Stimulated activated CD8-positive, alpha-beta memory T cell treated with anti-CD3 and anti-CD28 coated beads, Interleukin-7, amount 100 ng/mL, for 4 hours (primary cell): ENCODE measurements around the gene COL5A3.

Source experiments
- DNase-seq, 2 donors: peaks; one replicate each; pipeline ENCODE4 v3.0.0-alpha.2; 2020; ENCODE audit warnings: low read depth in 2 of 2

The COL5A3 gene

GRCh38 chr19:10011974-10012373 lies 1.7 kb upstream of the COL5A3 start:
- no peak for DNase-seq

DNA sequence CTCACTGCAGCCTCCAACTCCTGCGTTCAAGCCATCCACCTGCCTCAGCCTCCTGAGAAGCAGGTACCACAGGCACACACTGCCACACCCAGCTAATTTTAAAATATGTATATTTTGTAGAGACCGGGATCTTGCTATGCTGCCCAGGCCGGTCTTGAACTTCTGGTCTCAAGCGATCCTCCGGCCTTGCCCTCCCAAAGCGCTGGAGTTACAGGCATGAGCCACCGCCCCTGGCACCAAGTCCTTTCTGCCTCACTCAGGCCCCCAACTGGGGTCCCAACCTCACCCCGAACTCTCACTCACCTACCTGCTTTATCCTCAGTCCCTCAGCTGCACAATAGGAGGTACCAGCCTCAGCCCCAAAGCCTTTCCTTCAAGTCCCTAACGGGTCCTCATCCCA lies 635 bp upstream of the COL5A3 start:
- DNase-seq = no peak

- peak in 1 of 2 donors; percentile 28 for DNase-seq
Measured at GRCh38 chr19:10009714-10010224, 535 bp downstream of the COL5A3 start.

GRCh38 chr19:10008184-10008765 lies 2.0 kb downstream of the COL5A3 start:
- no peak for DNase-seq

GRCh38 chr19:10007371-10008183 lies 2.7 kb downstream of the COL5A3 start:
- DNase-seq = no peak

DNA sequence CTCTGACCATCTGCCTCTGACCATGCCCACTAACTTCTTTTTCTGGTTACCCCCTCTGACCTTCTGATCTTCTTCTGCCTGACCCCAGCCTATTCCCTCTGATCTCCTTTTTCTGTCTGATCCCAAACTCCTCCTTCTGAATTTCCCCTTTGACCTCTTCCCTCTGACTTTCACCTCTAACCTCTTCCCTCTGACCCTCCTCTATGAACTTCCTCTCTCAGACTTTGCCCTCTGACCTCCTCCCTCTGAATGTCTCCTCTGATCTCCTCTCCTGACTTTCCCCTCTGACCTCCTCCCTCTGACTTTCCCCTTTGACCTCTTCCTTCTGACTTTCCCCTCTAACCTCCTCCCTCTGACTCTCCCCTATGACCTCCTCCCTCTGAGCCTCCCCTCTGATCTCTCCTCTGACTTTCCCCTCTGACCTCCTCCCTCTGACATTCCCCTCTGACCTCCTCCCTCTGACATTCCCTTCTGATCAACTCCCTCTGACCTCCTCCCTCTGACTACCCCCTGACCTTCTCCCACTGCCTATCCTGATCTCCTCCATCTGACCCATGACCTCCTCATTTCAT lies 3.5 kb downstream of the COL5A3 start:
- no peak for DNase-seq

GRCh38 chr19:10006335-10006708 lies 4.0 kb downstream of the COL5A3 start:
- peak in 1 of 2 donors; percentile 22 for DNase-seq

- no peak for DNase-seq
Measured at GRCh38 chr19:10005632-10006334, 4.5 kb downstream of the COL5A3 start.

- DNase-seq = no peak
Measured at GRCh38 chr19:10004617-10005016, 5.7 kb downstream of the COL5A3 start.

DNA sequence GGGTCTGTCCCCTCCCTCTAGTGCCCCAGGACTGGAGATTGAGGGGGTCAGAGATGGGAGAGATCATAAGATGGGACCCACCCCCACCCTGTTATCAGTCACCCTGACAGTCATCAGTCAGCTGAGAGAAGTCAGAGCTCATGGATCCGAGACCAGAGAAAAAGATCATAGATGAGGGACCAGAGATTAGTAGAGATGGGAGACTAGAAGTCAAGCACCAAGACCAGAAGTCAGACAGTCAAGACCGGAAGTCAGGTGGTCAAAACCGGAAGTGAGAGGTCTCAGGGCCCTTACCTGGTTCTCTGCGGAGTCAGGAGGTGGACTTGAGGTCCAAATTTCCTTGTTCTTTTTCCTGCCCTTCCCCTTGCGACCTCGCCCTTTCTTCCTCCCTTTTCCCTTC lies 7.0 kb downstream of the COL5A3 start:
- no peak for DNase-seq

GRCh38 chr19:10001899-10002298 lies 8.4 kb downstream of the COL5A3 start:
- no peak for DNase-seq

DNA sequence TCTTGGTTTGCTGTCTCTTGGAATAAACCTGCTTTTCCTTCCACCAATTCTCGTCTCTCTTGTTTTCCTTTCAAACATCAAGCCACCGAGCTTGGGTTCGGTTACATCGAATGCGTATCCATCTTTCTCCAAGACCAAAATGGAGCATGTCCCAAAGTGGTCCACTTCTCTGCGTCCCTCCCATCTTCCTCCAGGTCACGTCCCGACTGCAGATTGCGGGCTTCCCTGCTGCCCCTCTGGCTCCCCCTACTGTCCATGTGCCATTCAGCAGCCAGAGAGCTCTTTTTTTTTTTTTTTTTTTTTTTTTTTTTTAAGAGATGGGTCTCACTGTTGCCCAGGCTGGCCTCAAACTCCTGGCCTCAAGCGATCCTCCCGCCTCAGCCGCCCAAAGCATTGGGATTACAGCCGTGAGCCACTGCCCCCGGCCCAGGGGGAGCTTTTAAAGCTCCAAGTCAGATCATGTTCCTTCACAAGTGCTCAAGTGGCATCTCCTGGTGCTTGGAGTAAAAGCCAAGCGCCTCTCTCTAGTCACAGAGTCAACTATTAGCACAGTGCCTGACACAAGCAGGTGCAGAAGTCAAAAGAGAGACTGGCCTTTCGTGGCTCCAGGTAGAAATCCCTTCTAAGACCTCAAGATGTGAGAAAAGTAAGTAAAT lies 10.0 kb downstream of the COL5A3 start:
- DNase-seq = peak; percentile 20 to 31

GRCh38 chr19:9996541-9996940 lies 13.8 kb downstream of the COL5A3 start:
- DNase-seq = no peak

DNA sequence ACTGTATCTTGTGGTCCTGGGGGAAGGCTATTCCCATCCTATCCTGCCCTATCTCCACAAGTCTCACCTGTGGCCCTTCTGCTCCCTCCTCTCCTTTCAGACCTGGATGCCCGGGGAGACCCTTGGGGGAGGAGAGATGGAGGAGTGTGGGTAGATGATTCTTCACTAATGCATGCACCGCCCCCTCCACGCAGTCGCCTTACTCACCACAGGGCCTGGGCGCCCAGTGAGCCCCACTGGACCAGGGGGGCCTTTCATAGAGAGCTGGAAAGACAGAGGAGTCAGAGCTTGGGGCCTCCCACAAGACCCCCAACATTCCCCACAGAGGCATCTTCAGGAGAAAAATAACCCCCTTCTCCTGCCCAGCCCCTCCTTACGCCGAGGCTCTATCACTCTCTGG lies 14.3 kb downstream of the COL5A3 start:
- DNase-seq = no peak

- DNase-seq = no peak
Measured at GRCh38 chr19:9995084-9995483, 15.2 kb downstream of the COL5A3 start.

DNA sequence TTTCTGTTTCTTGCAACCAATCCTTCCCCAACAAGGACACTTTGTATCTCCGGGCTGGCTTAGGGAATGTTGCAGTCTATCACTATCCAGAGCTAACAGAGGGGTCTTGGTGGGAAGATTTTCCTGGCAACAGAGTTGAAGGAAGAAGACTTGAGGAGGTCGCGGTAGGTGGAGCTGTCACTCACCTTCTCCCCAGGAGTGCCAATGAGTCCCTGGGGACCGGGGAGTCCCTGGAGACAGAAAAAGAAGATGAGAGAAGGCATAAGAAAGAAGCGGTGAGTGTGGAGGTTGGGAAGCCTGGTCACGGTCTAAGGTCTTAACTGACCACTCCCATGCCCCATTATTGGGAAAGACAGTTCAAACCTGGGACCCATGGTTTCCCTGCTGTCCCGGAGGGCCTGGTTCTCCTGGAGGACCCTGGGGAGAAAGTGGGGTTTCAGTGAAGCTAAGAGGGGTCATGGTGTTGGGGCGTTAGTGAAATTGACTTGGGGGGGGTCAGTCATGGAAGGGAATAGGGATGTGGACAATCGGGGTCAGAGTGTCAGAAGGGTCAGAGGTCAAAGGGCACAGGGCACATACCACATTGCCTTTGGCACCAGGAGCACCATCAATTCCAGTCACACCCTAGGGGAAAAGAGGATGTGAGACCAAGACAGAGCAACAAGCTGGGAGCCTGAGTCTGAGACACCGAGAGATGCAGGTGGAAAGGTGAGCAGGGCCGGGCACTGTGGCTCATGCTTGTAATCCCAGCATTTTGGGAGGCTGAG lies 18.7 kb downstream of the COL5A3 start:
- no peak for DNase-seq

GRCh38 chr19:9989504-9989903 lies 20.8 kb downstream of the COL5A3 start:
- DNase-seq = no peak

DNA sequence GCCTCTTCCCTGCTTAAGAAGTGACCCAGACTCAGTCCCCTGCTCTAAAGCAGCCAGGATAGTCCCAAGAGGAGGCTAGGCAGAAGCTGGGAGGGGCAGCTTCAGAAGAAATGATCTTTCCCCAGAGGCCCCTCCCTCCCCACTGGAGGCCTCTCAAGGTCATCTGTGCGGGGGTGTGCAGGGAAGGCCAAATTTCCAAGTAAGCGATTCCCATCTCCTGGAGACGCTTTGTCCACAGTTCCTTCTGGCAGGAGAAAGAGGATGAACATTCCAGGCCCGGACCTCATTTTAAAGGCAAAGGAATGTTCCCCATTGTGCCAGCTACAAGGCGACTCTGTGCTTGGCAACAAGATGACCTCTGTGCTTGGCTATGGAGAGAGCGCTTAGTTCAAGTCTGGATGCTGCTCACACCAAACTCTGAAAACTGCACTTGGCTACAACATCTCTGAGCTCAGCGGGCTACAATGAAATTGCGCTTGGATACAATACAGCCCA lies 23.5 kb downstream of the COL5A3 start:
- no peak for DNase-seq

DNA sequence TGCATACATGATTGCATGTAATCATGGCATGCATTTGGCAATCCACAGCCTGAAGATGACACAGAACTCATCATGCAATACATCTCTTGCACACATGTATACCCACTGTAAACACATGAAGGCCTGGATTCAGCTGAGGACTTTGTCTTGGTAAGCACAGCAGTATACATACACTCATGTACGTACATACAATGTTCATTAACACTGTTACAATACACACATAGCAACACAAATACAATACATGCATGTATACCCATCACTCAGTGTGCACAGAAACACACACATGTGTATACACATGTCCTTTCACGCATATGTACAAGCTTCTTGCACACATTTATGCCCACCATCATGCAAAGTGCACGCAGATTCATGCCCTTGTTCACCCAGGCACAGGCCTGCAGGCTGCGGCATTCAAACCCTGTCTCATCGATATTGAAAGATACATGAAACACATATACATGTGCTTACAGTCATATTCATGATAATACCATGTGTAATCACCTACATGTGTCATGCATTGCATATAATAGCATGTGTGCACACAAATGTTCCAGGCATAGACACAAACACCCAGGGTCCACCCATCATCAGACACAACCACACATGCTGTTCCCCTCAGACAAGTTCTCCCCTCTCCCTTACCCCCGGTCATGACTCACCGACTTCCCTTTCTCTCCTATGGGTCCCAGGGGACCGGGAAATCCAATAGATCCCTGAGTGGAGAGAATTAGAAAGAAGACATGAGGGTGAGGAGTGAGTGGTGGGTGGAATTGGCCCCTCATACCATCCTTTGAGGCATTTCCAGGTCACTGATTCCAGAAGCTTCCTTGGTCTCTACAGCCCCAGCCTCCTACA lies 28.7 kb downstream of the COL5A3 start:
- no peak for DNase-seq

- DNase-seq = no peak
Measured at GRCh38 chr19:9972103-9972502, 38.2 kb downstream of the COL5A3 start.
